Heart left ventricle (tissue), 16 donors: ENCODE measurements around the gene SETD2. TPM values are rescaled to one million over a fixed set of nuclear protein-coding genes. Genes with fewer than 3 reads are reported as not detected.
"Not testable (repeated sequence)": the region's sequence is repeated elsewhere in the genome, so short reads cannot be mapped to it uniquely, and the experiment has no call there.

ENCODE experiments used
- ATAC-seq, 4 donors: fragments of 200-7000 bp; cut with Tn5 transposase; one replicate each; pipeline ENCODE4 v1.9.1; 2020 to 2022; ENCODE audit warnings: moderate library complexity in 4 of 4, mild to moderate bottlenecking in 3 of 4, moderate number of reproducible peaks in 1 of 4
- DNase-seq, 5 donors: peaks; one replicate each; pipeline ENCODE4 v3.0.0-alpha.2; 2020
- H3K27ac ChIP-seq, 12 donors: fragments of 200-600 bp; sonication (generic) in 4 of 12; one replicate each; pipeline versions ENCODE4 v1.5.0 to v1.8.0; 2016 to 2022; ENCODE audit warnings: mild to moderate bottlenecking in 2 of 12
- H3K27me3 ChIP-seq, 9 donors: fragments of 200-600 bp; sonication (generic) in 2 of 9; one replicate each; pipeline versions ENCODE4 v1.5.1 to v1.8.0; 2016 to 2022; ENCODE audit warnings: mild to moderate bottlenecking in 3 of 9
- H3K36me3 ChIP-seq, 9 donors: fragments of 200-600 bp; sonication (generic) in 2 of 9; one replicate each; pipeline versions ENCODE4 v1.5.0 to v1.8.0; 2018 to 2022; ENCODE audit warnings: mild to moderate bottlenecking in 2 of 9
- H3K4me1 ChIP-seq, 12 donors: fragments of 200-600 bp; sonication (generic) in 4 of 12; one replicate each; pipeline versions ENCODE4 v1.5.0 to v1.8.0; 2016 to 2022; ENCODE audit warnings: mild to moderate bottlenecking in 3 of 12
- H3K4me3 ChIP-seq, 12 donors: fragments of 200-600 bp; sonication (generic) in 4 of 12; one replicate each; pipeline versions ENCODE4 v1.5.0 to v1.8.0; 2017 to 2022; ENCODE audit warnings: mild to moderate bottlenecking in 9 of 12, moderate library complexity in 4 of 12
- H3K9me3 ChIP-seq, 12 donors: fragments of 200-600 bp; sonication (generic) in 4 of 12; one replicate each; pipeline versions ENCODE4 v1.5.0 to v1.8.0; 2016 to 2022; ENCODE audit warnings: mild to moderate bottlenecking in 1 of 12
- POLR2A ChIP-seq, 2 donors: fragments of 450-650 bp; IDR thresholded peaks; one replicate each; pipeline ENCODE4 v1.6.1; 2017; ENCODE audit warnings: antibody characterized with exemption in 2 of 2, mild to moderate bottlenecking in 2 of 2, moderate library complexity in 2 of 2
- WGBS, 4 donors: extraction: QIAGEN DNeasy Blood & Tissue Kit in 2 of 4; methylation state at CpG; one replicate each; pipeline versions ENCODE4 v1.1.5 to v1.1.7; 2013 to 2018; 5-methylcytosine and 5-hydroxymethylcytosine counted together
- intact Hi-C, 10 donors: fragments of 100-400 bp; cut with DNase I; formaldehyde crosslinking; loops; one replicate each; pipeline versions ENCODE4 v1.11.1 to v1.14.2; 2022
- long read RNA-seq, 3 donors: library from polyadenylated mRNA; unstranded; transcript quantifications; one replicate each; pipeline ENCODE4 v2.0.0, GENCODE V29; 2020 to 2021
- polyA plus RNA-seq, 2 donors: library from polyadenylated mRNA; stranded (reverse); fragments of 200-250 nt; gene quantifications; one replicate each; pipeline ENCODE4 v1.2.3, GENCODE V29; 2013
- total RNA-seq, 9 donors: library from RNA; depleted of rRNA in 2 of 9; stranded (reverse); fragments of >200 nt in 2 of 9; fragmentation: NEBNext Ultra II Directional in 3 of 9; extraction: Animal tissue kit (Norgen Biotek cat#: 25700) in 3 of 9; gene quantifications; one replicate each; pipeline versions ENCODE4 v1.1.0 to v1.2.4, GENCODE V29; 2016 to 2023
- TF ChIP-seq, protein P1 (sequence below), 12 donors: fragments of 200-600 bp; sonication (generic) in 4 of 12; IDR thresholded peaks; one replicate each; pipeline versions ENCODE4 v1.5.0 to v1.8.0; 2018 to 2022; ENCODE audit warnings: antibody characterized with exemption in 12 of 12, mild to moderate bottlenecking in 5 of 12
- donor health status: ischemic (EF 13 %, LVEDD 7.1; RV severe dilation, severe dysfunction).
- donor health status: healthy with polysubstance abuse.
- donor health status: DM: no; HTN: yes; CAD: no.
- donor health status: DM: no; HTN: no; CAD: no.
- donor health status: ischemic (EF 25% LVEDD 6.9; RV normal size, moderate dysfunction).
- donor health status: ischemic (EF 25% LVEDD 5.7; RV mildly dilated, moderate dysfunction).
- donor health status: healthy.
- donor health status: DM: yes; HTN: yes; CAD: no.
- donor health status: ischemic (EF 35%, LVEDD 5.7; RV mildly dilated, moderate dysfunction).
- donor health status: nonischemic (EF 11% LVEDD 7.7; RV severe dilation, severe dysfunction).
- donor health status: DM: yes; HTN: yes; CAD: no.
- donor health status: PGD.
- donor health status: ischemic (EF 29% LVEDD 5.4; RV normal size, mild dysfunction).
- donor health status: nonischemic (EF 23%, LVEDD 6.1; RV moderate dilation, normal function).

The SETD2 gene, protein sequence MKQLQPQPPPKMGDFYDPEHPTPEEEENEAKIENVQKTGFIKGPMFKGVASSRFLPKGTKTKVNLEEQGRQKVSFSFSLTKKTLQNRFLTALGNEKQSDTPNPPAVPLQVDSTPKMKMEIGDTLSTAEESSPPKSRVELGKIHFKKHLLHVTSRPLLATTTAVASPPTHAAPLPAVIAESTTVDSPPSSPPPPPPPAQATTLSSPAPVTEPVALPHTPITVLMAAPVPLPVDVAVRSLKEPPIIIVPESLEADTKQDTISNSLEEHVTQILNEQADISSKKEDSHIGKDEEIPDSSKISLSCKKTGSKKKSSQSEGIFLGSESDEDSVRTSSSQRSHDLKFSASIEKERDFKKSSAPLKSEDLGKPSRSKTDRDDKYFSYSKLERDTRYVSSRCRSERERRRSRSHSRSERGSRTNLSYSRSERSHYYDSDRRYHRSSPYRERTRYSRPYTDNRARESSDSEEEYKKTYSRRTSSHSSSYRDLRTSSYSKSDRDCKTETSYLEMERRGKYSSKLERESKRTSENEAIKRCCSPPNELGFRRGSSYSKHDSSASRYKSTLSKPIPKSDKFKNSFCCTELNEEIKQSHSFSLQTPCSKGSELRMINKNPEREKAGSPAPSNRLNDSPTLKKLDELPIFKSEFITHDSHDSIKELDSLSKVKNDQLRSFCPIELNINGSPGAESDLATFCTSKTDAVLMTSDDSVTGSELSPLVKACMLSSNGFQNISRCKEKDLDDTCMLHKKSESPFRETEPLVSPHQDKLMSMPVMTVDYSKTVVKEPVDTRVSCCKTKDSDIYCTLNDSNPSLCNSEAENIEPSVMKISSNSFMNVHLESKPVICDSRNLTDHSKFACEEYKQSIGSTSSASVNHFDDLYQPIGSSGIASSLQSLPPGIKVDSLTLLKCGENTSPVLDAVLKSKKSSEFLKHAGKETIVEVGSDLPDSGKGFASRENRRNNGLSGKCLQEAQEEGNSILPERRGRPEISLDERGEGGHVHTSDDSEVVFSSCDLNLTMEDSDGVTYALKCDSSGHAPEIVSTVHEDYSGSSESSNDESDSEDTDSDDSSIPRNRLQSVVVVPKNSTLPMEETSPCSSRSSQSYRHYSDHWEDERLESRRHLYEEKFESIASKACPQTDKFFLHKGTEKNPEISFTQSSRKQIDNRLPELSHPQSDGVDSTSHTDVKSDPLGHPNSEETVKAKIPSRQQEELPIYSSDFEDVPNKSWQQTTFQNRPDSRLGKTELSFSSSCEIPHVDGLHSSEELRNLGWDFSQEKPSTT (N-terminal part only)
- 10 to 100 TPM; 24.6 to 34.1 (median 31.7) TPM for total RNA-seq
- 10 to 100 TPM in 1 of 2 donors, 1 to 10 TPM in 1; 9.0 to 14.9 TPM for polyA plus RNA-seq
- long read RNA-seq, donor 1, partial matches to known transcripts, result 9 of 12 reads
- long read RNA-seq, donor 1, other reads (novel, unspliced or antisense), result 3 of 12 reads
- long read RNA-seq, donor 2, partial matches to known transcripts, result 11 of 15 reads
- long read RNA-seq, donor 2, other reads (novel, unspliced or antisense), result 4 of 15 reads
- long read RNA-seq, donor 3, partial matches to known transcripts, result 9 of 11 reads
- long read RNA-seq, donor 3, other reads (novel, unspliced or antisense), result 2 of 11 reads

DNA sequence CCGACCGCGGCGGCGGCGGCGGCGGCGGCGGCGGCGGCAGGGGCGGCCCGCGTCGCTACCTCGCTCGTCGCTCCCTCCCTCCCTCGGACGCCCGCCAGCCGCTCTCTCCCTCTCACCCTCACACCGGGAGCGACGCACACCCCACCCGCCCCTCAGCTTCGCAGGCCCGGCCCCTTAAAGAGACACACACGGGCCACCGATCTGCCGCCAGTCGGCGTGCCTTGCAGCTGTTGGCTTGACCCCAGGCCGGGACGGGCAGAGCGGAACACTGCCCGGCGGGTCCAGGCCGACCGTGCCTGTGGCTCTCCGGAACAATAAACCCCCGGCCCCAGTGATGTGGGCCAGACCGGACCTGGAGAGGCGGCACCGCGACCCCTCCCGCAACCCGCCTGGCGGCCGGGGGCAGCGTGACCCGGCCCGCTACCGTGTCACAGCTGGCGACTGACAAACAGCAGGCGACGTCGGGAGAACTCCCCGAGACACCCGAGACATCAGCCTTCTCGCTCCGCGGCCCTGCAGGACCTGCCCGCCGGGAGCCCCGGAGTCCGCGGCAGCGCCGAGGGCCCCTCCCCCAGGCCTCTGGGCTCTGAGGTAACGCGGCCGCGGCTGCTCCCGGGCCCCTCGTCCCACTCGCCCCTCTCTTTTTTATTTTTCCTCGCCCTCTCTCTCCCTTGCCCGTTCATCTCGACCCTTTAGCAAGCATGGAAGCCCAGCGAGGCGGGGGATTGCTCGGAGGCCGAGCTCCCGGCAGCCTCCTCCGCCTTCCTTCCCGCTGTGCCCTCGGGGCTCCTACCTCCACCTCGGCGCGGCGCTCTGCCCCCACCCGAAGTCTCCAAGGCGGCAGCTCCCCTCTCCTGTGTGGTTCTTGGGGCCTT lies at the start of gene SETD2:
SETD2 (minus strand) TSS at position 107 of the 875 bp plus-strand sequence. CDS start 189 bp downstream, outside the sequence.
- peak within 1 kb of the TSS; percentile 88 to 98 (median 95) for H3K27ac ChIP-seq
- WGBS, 4 donors, result 0 to 1% (median 0%) methylated on average over 50 to 93 of the region's 95 CpGs
- H3K36me3 ChIP-seq, result no peaks in the 10 kb centered on the region
- H3K4me1 ChIP-seq, result peaks cover 16 to 56% (median 45%) of the 10 kb centered on the region in 12 donors
- DNase-seq (peak; percentile 96 to 98 (median 97)), ATAC-seq (peak; percentile 96 to 98 (median 98))
- peak within 1 kb of the TSS; percentile 66 to 97 (median 95) for H3K4me3 ChIP-seq
- intact Hi-C loops, result loop anchor here in 5 of 10 donors (2.0 to 10.0 kb wide), 6 partner anchors 49 to 459 kb away; partner anchors contain the start of genes KIF9 (in 3 of the 5), KLHL18 (in 3 of the 5) and TMIE (in 1 of the 5)
- H3K27me3 ChIP-seq, result no peaks in the 10 kb centered on the region
- peak in 1 of 2 donors; percentile 39 for TF ChIP-seq POLR2A (IDR thresholded peaks at IDR 0.05)
- TF ChIP-seq, protein P1, sequence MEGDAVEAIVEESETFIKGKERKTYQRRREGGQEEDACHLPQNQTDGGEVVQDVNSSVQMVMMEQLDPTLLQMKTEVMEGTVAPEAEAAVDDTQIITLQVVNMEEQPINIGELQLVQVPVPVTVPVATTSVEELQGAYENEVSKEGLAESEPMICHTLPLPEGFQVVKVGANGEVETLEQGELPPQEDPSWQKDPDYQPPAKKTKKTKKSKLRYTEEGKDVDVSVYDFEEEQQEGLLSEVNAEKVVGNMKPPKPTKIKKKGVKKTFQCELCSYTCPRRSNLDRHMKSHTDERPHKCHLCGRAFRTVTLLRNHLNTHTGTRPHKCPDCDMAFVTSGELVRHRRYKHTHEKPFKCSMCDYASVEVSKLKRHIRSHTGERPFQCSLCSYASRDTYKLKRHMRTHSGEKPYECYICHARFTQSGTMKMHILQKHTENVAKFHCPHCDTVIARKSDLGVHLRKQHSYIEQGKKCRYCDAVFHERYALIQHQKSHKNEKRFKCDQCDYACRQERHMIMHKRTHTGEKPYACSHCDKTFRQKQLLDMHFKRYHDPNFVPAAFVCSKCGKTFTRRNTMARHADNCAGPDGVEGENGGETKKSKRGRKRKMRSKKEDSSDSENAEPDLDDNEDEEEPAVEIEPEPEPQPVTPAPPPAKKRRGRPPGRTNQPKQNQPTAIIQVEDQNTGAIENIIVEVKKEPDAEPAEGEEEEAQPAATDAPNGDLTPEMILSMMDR (IDR thresholded peaks at IDR 0.05), result peak; percentile 1 to 59 (median 32)
- H3K9me3 ChIP-seq, result no peaks in the 10 kb centered on the region

DNA sequence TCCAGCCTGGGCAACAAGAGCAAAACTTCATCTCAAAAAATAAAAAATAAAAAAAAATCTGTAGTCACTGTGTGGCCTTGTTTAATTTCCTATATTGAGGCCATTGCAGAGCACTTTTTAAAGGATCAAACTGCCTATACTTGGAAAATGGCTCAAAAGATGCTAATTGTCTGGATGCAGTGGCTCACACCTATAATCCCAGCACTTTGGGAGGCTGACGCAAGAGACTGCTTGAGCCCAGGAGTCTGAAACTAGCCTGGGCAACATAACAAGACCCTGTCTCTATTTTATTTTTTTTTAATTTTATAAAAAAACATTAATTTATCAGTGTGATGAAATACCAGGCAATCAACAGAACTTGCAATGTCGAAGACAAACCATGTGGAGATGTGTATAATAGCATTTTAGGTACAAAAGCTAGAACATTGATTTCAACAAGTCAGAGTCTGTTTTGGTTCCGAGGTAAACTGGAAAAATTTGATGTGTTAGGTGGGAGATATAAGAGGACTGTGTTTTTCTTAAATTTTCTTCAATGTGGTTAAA lies 47.0 kb upstream of the SETD2 start:
- no peaks in the 10 kb centered on the region for H3K9me3 ChIP-seq
- WGBS, 4 donors, result 91 to 96% (median 93%) methylated on average over 3 of the region's 3 CpGs
- TF ChIP-seq POLR2A (IDR thresholded peaks at IDR 0.05), result no peak
- TF ChIP-seq, protein P1 (IDR thresholded peaks at IDR 0.05), result no peak
- intact Hi-C loops, result no loop called here
- DNase-seq, result no peak
- no peak for ATAC-seq
- H3K4me3 ChIP-seq, result no peak overlapping the region
- no peaks in the 10 kb centered on the region for H3K36me3 ChIP-seq
- no peak overlapping the region for H3K27ac ChIP-seq
- H3K4me1 ChIP-seq, result no peaks in the 10 kb centered on the region
- H3K27me3 ChIP-seq, result no peaks in the 10 kb centered on the region

DNA sequence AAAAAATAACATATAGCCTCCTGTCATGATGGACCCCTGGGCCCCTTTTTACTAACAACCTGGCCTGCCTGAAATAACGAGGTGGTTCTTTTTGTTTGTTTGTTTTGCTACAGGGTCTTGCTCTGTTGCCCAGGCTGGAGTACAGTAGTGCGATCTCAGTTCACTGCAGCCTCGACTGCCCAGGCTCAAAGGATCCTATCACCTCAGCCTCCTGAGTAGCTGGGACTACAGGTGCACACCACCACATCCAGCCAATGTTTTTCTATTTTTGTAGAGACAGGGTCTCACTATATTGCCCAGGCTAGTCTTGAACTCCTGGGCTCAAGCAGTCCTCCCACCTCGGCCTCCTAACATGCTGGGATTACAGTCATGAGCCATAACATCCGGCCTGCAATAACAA lies 42.1 kb upstream of the SETD2 start:
- H3K27me3 ChIP-seq, H3K4me1 ChIP-seq, ATAC-seq, H3K36me3 ChIP-seq, DNase-seq, H3K4me3 ChIP-seq, H3K9me3 ChIP-seq, intact Hi-C loops, H3K27ac ChIP-seq: not testable (repeated sequence)
- 85 to 94% (median 94%) methylated on average over 5 of the region's 5 CpGs for WGBS, 4 donors
